Measurements from ENCODE around the gene P2RX5.

Gene P2RX5

GRCh38 chr17:3656755-3657587 lies 39.0 kb downstream of the P2RX5 start:
- DNase-seq (ENCODE audit: low spot score): no peak

DNA sequence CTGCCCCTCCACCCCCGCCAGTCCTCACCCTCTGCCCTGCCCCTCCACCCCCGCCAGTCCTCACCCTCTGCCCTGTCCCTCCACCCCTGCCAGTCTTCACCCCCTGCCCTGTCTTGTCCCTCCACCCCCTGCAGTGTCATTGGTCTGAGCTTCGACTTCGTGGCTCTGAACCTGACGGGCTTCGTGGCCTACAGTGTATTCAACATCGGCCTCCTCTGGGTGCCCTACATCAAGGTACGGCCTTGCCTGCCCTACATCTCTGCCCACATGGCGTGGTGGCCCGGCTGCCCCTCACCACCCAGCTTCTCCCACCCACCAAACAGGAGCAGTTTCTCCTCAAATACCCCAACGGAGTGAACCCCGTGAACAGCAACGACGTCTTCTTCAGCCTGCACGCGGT lies 39.6 kb downstream of the P2RX5 start:
- DNase-seq (ENCODE audit: low spot score): no peak

DNA sequence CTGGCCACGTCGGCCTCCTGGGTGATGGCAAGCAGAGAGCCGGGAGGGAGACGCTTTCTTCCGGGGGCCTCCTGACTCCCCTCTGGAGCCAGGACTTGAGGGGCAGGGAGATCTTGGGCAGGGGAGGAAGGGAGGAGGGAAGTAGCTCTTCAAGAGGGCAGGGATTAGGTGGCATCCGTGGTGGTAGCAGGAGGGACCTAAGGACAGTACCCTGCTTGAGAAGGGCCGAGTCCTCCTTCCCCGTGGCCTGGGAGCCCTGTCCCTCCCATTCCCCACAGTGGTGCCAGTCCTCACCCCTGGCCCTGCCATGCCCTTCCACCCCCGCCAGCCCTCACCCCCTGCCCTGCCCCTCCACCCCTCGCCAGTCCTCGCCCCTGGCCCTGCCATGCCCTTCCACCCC lies 40.2 kb downstream of the P2RX5 start:
- no peak for DNase-seq (ENCODE audit: low spot score)

- peak; percentile 56 for DNase-seq (ENCODE audit: low spot score)
Observed at GRCh38 chr17:3647769-3648555, 48.0 kb downstream of the P2RX5 start.

- no peak for DNase-seq (ENCODE audit: low spot score)
Observed at GRCh38 chr17:3647251-3647650, 48.7 kb downstream of the P2RX5 start.

GRCh38 chr17:3645310-3645709 lies 50.6 kb downstream of the P2RX5 start:
- no peak for DNase-seq (ENCODE audit: low spot score)

- DNase-seq (ENCODE audit: low spot score): no peak
Observed at GRCh38 chr17:3643889-3644349, 52.0 kb downstream of the P2RX5 start.

DNA sequence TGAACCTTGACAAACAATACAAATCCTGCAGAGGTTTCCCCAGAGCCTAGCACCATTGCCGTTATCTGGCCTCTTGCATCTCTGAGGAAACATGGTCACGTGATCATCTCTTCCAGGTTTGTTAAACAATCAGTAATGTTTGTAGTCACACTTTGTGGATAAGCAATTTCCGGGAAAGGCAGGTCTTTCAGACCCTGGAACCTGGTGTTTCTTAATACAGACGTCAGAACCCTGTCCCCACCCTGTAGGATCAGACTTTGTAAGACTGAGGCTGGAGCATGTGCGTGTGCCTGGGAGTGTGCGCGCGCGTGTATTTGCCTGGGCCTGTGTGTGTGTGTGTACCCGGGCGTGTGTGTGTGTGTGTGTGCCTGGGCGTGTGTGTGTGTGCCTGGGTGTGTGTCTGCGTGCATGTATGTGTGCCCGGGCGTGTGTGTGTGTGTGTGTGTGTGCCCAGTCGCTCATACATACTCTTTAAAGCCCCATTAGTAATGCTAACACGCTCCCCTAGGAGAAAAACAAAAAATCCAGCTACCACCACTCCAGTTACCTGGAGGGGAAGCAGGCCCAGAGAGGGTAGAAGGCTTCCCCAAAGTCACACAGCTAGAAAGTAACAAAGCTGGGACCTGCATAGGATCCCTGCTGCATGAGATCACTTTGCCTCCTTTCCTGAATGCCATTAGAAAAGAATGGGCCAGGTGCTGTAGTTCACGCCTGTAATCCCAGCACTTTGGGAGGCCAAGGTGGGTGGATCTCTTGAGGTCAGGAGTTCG lies 54.1 kb downstream of the P2RX5 start:
- no peak for DNase-seq (ENCODE audit: low spot score)

- no peak for DNase-seq (ENCODE audit: low spot score)
Observed at GRCh38 chr17:3641014-3641413, 54.9 kb downstream of the P2RX5 start.

DNA sequence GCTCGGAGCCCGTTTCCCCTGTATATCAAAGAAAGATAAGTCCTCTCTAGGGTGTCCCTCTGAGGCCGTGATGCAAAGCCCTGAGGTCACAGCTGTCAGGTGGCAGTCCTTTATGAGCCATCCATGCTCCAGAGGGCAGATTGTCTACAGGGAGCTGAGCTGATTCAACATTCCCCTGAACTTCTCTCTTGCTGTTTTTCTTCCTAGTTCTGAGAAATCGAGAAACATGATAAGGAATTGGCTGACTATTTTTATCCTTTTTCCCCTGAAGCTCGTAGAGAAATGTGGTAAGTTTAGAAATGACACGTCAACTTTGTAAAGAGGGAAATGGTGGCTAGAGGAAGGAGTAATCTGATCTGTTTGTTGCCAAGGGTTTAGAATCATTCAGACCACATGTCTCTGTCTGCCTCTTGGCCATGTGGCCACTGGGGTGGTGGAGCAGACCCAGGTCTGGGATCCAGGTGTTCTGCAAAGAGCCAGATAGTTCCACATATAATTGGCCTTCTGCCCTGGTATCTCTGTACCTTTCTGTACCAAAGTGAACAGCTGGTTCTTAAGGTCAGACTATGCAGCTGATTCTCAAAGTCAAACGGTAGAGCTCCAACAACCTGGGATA lies 55.9 kb downstream of the P2RX5 start:
- DNase-seq (ENCODE audit: low spot score): no peak

- DNase-seq (ENCODE audit: low spot score): no peak
Observed at GRCh38 chr17:3636908-3637373, 59.0 kb downstream of the P2RX5 start.

DNA sequence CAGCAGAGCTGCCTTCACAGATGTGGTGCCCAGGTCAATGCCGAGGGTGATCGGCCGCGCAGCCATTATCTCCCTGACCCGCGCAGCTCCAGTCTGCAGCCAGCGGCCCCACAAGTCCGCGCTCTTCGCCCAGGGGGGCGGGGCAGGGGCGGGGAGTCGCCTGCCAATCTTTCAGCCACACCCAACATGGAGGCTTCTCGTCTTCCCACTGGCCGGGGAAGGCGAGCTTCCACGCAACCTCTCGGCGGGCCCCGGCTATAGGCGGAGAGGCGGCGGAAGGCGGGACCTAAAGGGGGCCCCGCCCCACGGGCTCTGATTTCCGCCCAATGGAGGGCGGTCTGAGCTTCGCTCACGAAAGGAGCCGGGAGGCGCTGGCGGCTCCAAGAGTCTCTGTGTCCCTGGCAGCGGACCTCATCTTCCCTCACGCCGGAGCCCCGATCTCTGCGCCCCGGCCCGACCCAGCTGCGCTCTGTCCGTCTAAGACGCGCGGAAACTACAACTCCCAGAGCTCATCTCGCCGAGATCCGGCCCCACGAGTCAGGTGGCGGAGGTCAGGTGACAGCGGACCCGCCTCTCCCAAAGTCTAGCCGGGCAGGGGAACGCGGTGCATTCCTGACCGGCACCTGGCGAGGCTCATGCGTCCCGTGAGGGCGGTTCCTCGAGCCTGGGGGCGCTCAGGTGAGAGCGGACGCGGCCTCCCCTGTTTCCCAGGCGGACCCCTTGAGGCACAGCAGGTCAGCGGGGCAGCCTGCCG lies 59.6 kb downstream of the P2RX5 start, which contains the start of the genes CTNS and SHPK:
CTNS (plus strand) TSS at position 607 of the 754 bp plus-strand sequence. CDS start 3,447 bp downstream, outside the sequence.
SHPK (minus strand) TSS at position 97 of the 754 bp plus-strand sequence; CDS start at position 66, 31 bp downstream.
- peak; percentile 94 for DNase-seq (ENCODE audit: low spot score)

- no peak for DNase-seq (ENCODE audit: low spot score)
Observed at GRCh38 chr17:3635474-3636153, 60.3 kb downstream of the P2RX5 start.

- DNase-seq (ENCODE audit: low spot score): no peak
Observed at GRCh38 chr17:3632287-3632686, 63.7 kb downstream of the P2RX5 start.

DNA sequence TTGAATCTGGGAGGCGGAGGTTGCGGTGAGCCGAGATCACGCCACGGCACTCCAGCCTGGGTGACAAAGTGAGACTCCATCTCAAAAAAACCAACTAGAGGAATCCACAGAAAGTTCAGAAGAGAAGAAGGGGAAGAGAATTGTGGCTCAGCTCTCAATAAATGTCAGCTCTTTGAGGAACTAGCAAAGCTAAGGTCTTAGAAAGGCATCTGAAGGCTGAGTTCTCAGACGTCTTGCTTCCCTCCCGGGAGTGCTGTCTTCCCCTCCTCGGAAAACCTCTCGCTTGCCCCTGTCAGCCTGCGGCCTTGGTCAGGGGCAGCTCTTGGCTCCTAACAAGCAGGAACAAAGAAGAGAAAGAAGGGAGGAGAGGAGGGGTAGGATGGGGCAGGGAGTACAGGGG lies 65.2 kb downstream of the P2RX5 start:
- no peak for DNase-seq (ENCODE audit: low spot score)

- DNase-seq (ENCODE audit: low spot score): no peak
Observed at GRCh38 chr17:3627769-3628167, 68.2 kb downstream of the P2RX5 start.

DNA sequence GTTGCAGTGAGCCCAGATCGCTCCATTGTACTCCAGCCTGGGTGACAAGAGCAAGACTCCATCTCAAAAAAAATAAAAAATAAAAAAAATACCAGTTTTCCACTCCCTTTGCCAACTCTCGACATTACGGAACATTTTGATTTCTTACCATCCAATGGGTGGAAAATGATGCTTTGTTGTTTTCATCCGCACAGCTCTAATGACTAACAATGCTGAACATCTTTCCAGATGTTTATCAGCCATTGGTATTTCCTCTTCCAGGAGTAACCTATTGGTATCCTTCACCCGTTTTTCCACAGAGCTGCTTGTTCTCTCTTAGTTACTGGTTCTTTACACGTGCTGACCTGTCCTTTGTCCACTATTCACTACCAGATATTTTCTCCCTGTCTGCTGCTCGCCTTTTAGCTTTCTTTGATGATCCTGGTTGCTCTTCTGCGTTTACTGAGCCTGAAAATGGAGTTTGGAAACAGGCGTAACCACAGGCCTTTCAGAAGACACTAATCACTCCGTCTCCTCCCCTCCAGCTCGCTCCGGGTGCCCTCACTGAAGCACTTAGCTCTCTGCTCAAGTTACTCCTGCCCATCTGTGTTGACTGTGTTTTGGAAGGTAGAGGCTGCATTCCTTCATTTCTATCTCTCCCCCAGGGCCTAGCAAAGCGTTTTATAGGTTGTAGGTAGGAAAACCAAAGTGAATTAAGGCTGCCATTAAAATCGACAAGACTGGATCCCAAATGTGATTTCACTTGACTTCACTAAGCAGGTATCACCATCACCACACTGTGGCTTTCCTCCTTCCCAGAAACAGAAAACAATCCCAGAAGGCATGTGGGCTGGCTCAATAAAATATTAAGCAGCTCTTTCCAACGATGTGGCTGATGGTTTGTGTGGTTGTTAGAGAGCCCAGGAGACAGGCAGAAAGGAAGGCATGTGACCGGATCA lies 68.9 kb downstream of the P2RX5 start:
- DNase-seq (ENCODE audit: low spot score): no peak
